HEK293 (cell line): ENCODE measurements around the gene FAM8A1.
"Not testable (repeated sequence)": the region's sequence is repeated elsewhere in the genome, so short reads cannot be mapped to it uniquely, and the experiment has no call there.

Experiments
- CTCF ChIA-PET: fragments of 350-600 bp; formaldehyde crosslinking; extraction: SDS; loops from one replicate; lab custom pipeline; 2021; ENCODE audit warnings: antibody characterized with exemption; lab: Yijun Ruan, JAX
- POLR2A ChIA-PET: fragments of 300-600 bp; formaldehyde crosslinking; extraction: SDS; loops from one replicate; lab custom pipeline; 2020; ENCODE audit warnings: antibody characterized with exemption, inconsistent platforms; lab: Yijun Ruan, JAX
- H3K27ac ChIP-seq: fragments of 200-500 bp; sonication (Bioruptor generic); 2 replicates; pipeline ENCODE4 v1.5.1; 2014; ENCODE audit warnings: low read depth, low read length, control low read depth, inconsistent platforms; ENCODE audit errors: extremely low read depth
- H3K36me3 ChIP-seq, 2 experiments: fragments of 200-500 bp in 1 of 2; sonication (Bioruptor generic) in 1 of 2; 1 replicate in 1 of 2; 2 replicates in 1 of 2; pipeline ENCODE4 v1.5.1; 2014 to 2017; ENCODE audit warnings: inconsistent platforms in 2 of 2, low read length in 2 of 2; ENCODE audit not compliant: control insufficient read depth in 2 of 2, insufficient read depth in 1 of 2
- H3K4me1 ChIP-seq: fragments of 200-500 bp; sonication (Bioruptor generic); 2 replicates; pipeline ENCODE4 v1.5.1; 2014; ENCODE audit warnings: mild to moderate bottlenecking, low read length, inconsistent platforms; ENCODE audit not compliant: control insufficient read depth, insufficient read depth
- H3K4me3 ChIP-seq: 2 replicates; pipeline ENCODE4 v1.5.1; 2011; ENCODE audit warnings: low read depth, mild to moderate bottlenecking, control low read depth, low read length, moderate library complexity
- H3K9me3 ChIP-seq: fragments of 200-500 bp; sonication (Bioruptor generic); 2 replicates; pipeline ENCODE4 v1.5.1; 2014; ENCODE audit warnings: low read depth, low read length, inconsistent platforms; ENCODE audit not compliant: control insufficient read depth, insufficient read depth
- IKZF3 ChIP-seq: fragments of 450-650 bp; IDR thresholded peaks from 2 replicates; pipeline ENCODE4 v1.5.0; 2018; ENCODE audit warnings: missing biosample characterization, mild to moderate bottlenecking, missing genetic modification characterization, moderate library complexity
- KLF10 ChIP-seq: fragments of 450-650 bp; IDR thresholded peaks from 2 replicates; pipeline ENCODE4 v1.5.1; 2018; ENCODE audit warnings: missing biosample characterization, mild to moderate bottlenecking, missing genetic modification characterization
- KLF8 ChIP-seq: fragments of 450-650 bp; formaldehyde crosslinking; IDR thresholded peaks from 2 replicates; pipeline ENCODE4 v1.5.1; 2016; ENCODE audit warnings: missing biosample characterization, missing genetic modification characterization
- OSR2 ChIP-seq: fragments of 450-650 bp; formaldehyde crosslinking; IDR thresholded peaks from 2 replicates; pipeline ENCODE4 v1.5.1; 2016; ENCODE audit warnings: missing biosample characterization, missing genetic modification characterization
- TRIM28 ChIP-seq: IDR thresholded peaks from 2 replicates; pipeline ENCODE4 v1.6.1; 2011; ENCODE audit warnings: low read length, control low read depth, borderline replicate concordance
- ZBTB49 ChIP-seq: fragments of 450-650 bp; formaldehyde crosslinking; IDR thresholded peaks from 2 replicates; pipeline ENCODE4 v1.5.1; 2016; ENCODE audit warnings: missing biosample characterization, missing genetic modification characterization, low read depth
- ZBTB7A ChIP-seq: fragments of 450-650 bp; formaldehyde crosslinking; IDR thresholded peaks from 2 replicates; pipeline ENCODE4 v1.5.1; 2016; ENCODE audit warnings: low read depth, missing biosample characterization, missing genetic modification characterization
- ZBTB8A ChIP-seq: fragments of 450-650 bp; formaldehyde crosslinking; IDR thresholded peaks from 2 replicates; pipeline ENCODE4 v1.5.1; 2016; ENCODE audit warnings: missing biosample characterization, missing genetic modification characterization
- ZFP37 ChIP-seq: fragments of 450-650 bp; formaldehyde crosslinking; IDR thresholded peaks from 2 replicates; pipeline ENCODE4 v1.5.1; 2016; ENCODE audit warnings: missing biosample characterization, missing genetic modification characterization
- ZIC2 ChIP-seq: fragments of 450-650 bp; formaldehyde crosslinking; IDR thresholded peaks from 2 replicates; pipeline ENCODE4 v1.5.1; 2016; ENCODE audit warnings: missing biosample characterization, missing genetic modification characterization
- ZNF112 ChIP-seq: fragments of 450-650 bp; formaldehyde crosslinking; IDR thresholded peaks from 2 replicates; pipeline ENCODE4 v1.5.0; 2017; ENCODE audit warnings: missing biosample characterization, missing genetic modification characterization
- ZNF138 ChIP-seq: fragments of 450-650 bp; formaldehyde crosslinking; IDR thresholded peaks from 2 replicates; pipeline ENCODE4 v1.5.1; 2016; ENCODE audit warnings: missing biosample characterization, missing genetic modification characterization, borderline replicate concordance
- ZNF292 ChIP-seq: fragments of 450-650 bp; formaldehyde crosslinking; IDR thresholded peaks from 2 replicates; pipeline ENCODE4 v1.5.1; 2016; ENCODE audit warnings: low read depth, missing biosample characterization, missing genetic modification characterization, borderline replicate concordance
- ZNF501 ChIP-seq: fragments of 450-650 bp; formaldehyde crosslinking; IDR thresholded peaks from 2 replicates; pipeline ENCODE4 v1.5.1; 2016; ENCODE audit warnings: missing biosample characterization, missing genetic modification characterization
- ZNF639 ChIP-seq: fragments of 450-650 bp; formaldehyde crosslinking; IDR thresholded peaks from 2 replicates; pipeline ENCODE4 v1.5.1; 2016; ENCODE audit warnings: missing biosample characterization, missing genetic modification characterization
- ZNF664 ChIP-seq: fragments of 450-650 bp; formaldehyde crosslinking; IDR thresholded peaks from 2 replicates; pipeline ENCODE4 v1.5.1; 2016; ENCODE audit warnings: missing biosample characterization, missing genetic modification characterization
- ZNF670 ChIP-seq: fragments of 450-650 bp; formaldehyde crosslinking; IDR thresholded peaks from 2 replicates; pipeline ENCODE4 v1.5.1; 2016; ENCODE audit warnings: missing biosample characterization, missing genetic modification characterization, low read depth
- ZNF707 ChIP-seq: fragments of 450-650 bp; formaldehyde crosslinking; IDR thresholded peaks from 2 replicates; pipeline ENCODE4 v1.5.1; 2016; ENCODE audit warnings: missing biosample characterization, missing genetic modification characterization
- ZNF837 ChIP-seq: fragments of 450-650 bp; formaldehyde crosslinking; IDR thresholded peaks from 2 replicates; pipeline ENCODE4 v1.5.1; 2016; ENCODE audit warnings: missing biosample characterization, missing genetic modification characterization
- ZSCAN5A ChIP-seq: fragments of 450-650 bp; formaldehyde crosslinking; IDR thresholded peaks from 2 replicates; pipeline ENCODE4 v1.5.1; 2016; ENCODE audit warnings: missing biosample characterization, missing genetic modification characterization

Gene FAM8A1

GRCh38 chr6:17585766-17586490 is 14.2 kb upstream of the FAM8A1 start:
- POLR2A ChIA-PET = interaction anchor here (0.5 kb wide), 1 partner anchor 34 kb away, joined by 3 read pairs; no protein-coding TSS in a partner anchor
- no peaks in the 10 kb centered on the region for H3K36me3 ChIP-seq
- TF ChIP-seq ZNF837 (tag by site-specific recombination) (no peak), OSR2 (tag by site-specific recombination) (0 out of 2 replicates have a peak, but pooled peaks have one; percentile 17)
- H3K9me3 ChIP-seq = no peaks in the 10 kb centered on the region; the same call in 1 of the 2 replicates
- no peak overlapping the region for H3K27ac ChIP-seq
- peaks cover 2% of the 10 kb centered on the region; the same call in 1 of the 2 replicates for H3K4me1 ChIP-seq
- H3K4me3 ChIP-seq = no peak overlapping the region
- CTCF ChIA-PET = interaction anchor here (0.5 to 3.9 kb wide), 16 partner anchors 9 to 918 kb away, joined by 3 to 75 read pairs (median 4); partner anchors contain the start of gene FAM8A1

GRCh38 chr6:17586623-17587022 is 13.5 kb upstream of the FAM8A1 start:
- H3K4me3 ChIP-seq, H3K27ac ChIP-seq, H3K36me3 ChIP-seq, H3K4me1 ChIP-seq, POLR2A ChIA-PET, H3K9me3 ChIP-seq: not testable (repeated sequence)
- CTCF ChIA-PET = interaction anchor here (1.0 to 3.9 kb wide), 2 partner anchors 193 to 428 kb away, joined by 4 to 75 read pairs; no protein-coding TSS in a partner anchor

GRCh38 chr6:17588011-17588410 is 12.1 kb upstream of the FAM8A1 start:
- ChIA-PET POLR2A (interaction anchor here (0.6 kb wide), 1 partner anchor 641 kb away, joined by 3 read pairs; no protein-coding TSS in a partner anchor), CTCF (interaction anchor here (0.6 to 0.8 kb wide), 2 partner anchors 216 to 227 kb away, joined by 3 read pairs; no protein-coding TSS in a partner anchor)
- Histone ChIP-seq H3K27ac (no peak overlapping the region), H3K4me3 (no peak overlapping the region)
- no peak for TF ChIP-seq KLF10
- no peak for TF ChIP-seq ZBTB8A (tag by site-specific recombination)
- TF ChIP-seq ZFP37 (tag by site-specific recombination) = no peak
- no peak for TF ChIP-seq ZNF112 (tag by site-specific recombination)
- no peak for TF ChIP-seq ZNF707
- TF ChIP-seq ZNF639 (tag by site-specific recombination) = no peak
- no peak for TF ChIP-seq ZIC2 (tag by site-specific recombination)
- TF ChIP-seq ZNF664 (tag by site-specific recombination) = no peak
- TF ChIP-seq IKZF3 (tag by site-specific recombination) = no peak
- TF ChIP-seq ZNF138 (tag by site-specific recombination) = no peak
- no peak for TF ChIP-seq ZNF670
- TF ChIP-seq ZNF501 (tag by site-specific recombination) = no peak
- TF ChIP-seq ZSCAN5A (tag by site-specific recombination) = no peak
- no peak for TF ChIP-seq ZNF292 (tag by site-specific recombination)
- no peak for TF ChIP-seq TRIM28
- TF ChIP-seq KLF8 (tag by site-specific recombination) = no peak
- no peak for TF ChIP-seq ZBTB7A (tag by site-specific recombination)
- TF ChIP-seq ZBTB49 (tag by site-specific recombination) = no peak
- TF ChIP-seq OSR2 (tag by site-specific recombination) = no peak
- TF ChIP-seq, all 188 proteins: peak for 0
- H3K4me1 ChIP-seq = peaks cover 2% of the 10 kb centered on the region; the same call in 1 of the 2 replicates
- H3K9me3 ChIP-seq = no peaks in the 10 kb centered on the region; the same call in 1 of the 2 replicates
- H3K36me3 ChIP-seq = no peaks in the 10 kb centered on the region
